ENCODE measurements around the gene HRH3.

- TF ChIP-seq POLR2A (IDR thresholded peaks at IDR 0.05) (no peak), CTCF (IDR thresholded peaks at IDR 0.05) (no peak)
These were observed 22.8 kb downstream of the HRH3 start for GRCh38 chr20:62197311-62197710.
